Tibial artery (tissue), 4 donors: ENCODE data around the gene ZBTB39.

Source experiments
- DNase-seq, 2 donors: peaks; one replicate each; pipeline ENCODE4 v3.0.0-alpha.2; 2019
- H3K27ac ChIP-seq, 2 donors: fragments of 200-600 bp; sonication (generic) in 1 of 2; 1 replicate in 1 of 2; 2 replicates in 1 of 2; pipeline ENCODE4 v1.5.1; 2018 to 2019; ENCODE audit warnings: mild to moderate bottlenecking in 1 of 2
- H3K27me3 ChIP-seq, 2 donors: fragments of 200-600 bp; sonication (generic) in 1 of 2; one replicate each; pipeline versions ENCODE4 v1.5.1 to v1.6.0; 2016 to 2019
- H3K36me3 ChIP-seq, 3 donors: fragments of 200-600 bp; sonication (generic) in 2 of 3; one replicate each; pipeline ENCODE4 v1.5.1; 2016 to 2019; ENCODE audit warnings: mild to moderate bottlenecking in 2 of 3
- H3K4me1 ChIP-seq, 4 donors: fragments of 200-600 bp; sonication (generic) in 2 of 4; 1 replicate in 3 of 4; 2 replicates in 1 of 4; pipeline ENCODE4 v1.5.1; 2016 to 2019
- H3K4me3 ChIP-seq, 2 donors: fragments of 200-600 bp; sonication (generic) in 1 of 2; 1 replicate in 1 of 2; 2 replicates in 1 of 2; pipeline ENCODE4 v1.5.1; 2018 to 2019; ENCODE audit warnings: mild to moderate bottlenecking in 2 of 2
- H3K9me3 ChIP-seq, 3 donors: fragments of 200-600 bp; sonication (generic) in 1 of 3; one replicate each; pipeline ENCODE4 v1.5.1; 2016 to 2019
- intact Hi-C: fragments of 100-400 bp; cut with DNase I; formaldehyde crosslinking; loops from one replicate; pipeline ENCODE4 v1.15.0; 2023; ENCODE audit warnings: low total_unique reads
- TF ChIP-seq, protein P1 (sequence below), 2 experiments: fragments of 200-600 bp in 1 of 2; fragments of 450-650 bp in 1 of 2; IDR thresholded peaks; one replicate each; pipeline ENCODE4 v1.5.1; 2017 to 2019; ENCODE audit warnings: antibody characterized with exemption in 2 of 2, mild to moderate bottlenecking in 1 of 2, moderate library complexity in 1 of 2

ZBTB39 gene

DNA sequence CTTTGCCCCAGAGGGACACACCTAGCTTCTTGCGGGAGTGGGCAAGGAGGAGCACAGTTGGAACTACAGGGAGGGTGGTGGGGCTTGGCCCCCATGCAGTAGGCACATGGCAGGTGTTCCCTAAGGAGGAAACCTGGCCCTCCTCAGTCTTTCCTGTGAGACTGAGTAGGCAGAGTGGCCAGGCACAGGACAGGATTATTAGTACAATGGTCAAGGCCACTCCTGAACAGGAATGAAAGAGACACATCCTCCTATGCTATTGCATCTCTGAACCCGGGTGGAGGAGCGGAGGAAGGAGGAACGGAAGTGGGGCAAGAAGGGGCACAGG is 42.7 kb upstream of the ZBTB39 start:
- no peak for DNase-seq
- no peak overlapping the region for H3K4me3 ChIP-seq

DNA sequence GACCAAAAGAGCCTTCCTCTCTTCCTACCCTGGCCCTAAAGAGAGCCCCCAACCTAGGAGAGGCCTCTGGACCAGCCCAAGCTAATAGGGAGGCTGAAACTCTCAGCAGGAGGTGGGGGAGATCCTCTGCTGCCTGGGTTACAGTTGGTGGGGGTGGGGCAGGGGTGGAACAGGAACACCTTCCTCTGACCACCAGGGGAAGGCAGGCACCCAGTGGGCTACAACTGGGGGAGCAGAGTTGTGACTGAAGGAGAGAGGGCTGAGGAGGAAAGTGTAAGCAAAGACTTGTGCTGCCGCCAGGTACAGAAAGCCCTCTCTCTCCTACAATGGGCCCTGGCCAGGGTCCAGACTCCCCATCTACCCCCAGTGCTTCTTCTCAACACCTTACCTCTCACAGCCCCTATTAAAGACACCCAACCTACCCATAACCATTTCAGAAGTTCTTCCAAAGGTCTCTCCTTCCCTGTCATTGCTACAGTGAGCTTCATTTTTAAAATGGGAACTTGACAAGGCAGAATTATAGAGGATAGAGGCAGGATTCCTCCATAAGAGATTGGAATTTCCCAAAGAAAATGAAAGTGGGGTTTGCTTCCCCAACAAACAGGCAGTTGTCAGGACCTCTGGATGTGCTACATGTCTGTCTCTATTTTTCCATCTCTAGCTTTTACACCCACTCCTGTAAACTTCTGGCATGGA is 42.2 kb upstream of the ZBTB39 start:
- Histone ChIP-seq H3K36me3 (no peaks in the 10 kb centered on the region), H3K4me1 (no peaks in the 10 kb centered on the region), H3K4me3 (no peak overlapping the region), H3K27me3 (peaks cover 0 to 10% of the 10 kb centered on the region in 2 donors), H3K9me3 (no peaks in the 10 kb centered on the region), H3K27ac (no peak overlapping the region)
- TF ChIP-seq, protein P1, sequence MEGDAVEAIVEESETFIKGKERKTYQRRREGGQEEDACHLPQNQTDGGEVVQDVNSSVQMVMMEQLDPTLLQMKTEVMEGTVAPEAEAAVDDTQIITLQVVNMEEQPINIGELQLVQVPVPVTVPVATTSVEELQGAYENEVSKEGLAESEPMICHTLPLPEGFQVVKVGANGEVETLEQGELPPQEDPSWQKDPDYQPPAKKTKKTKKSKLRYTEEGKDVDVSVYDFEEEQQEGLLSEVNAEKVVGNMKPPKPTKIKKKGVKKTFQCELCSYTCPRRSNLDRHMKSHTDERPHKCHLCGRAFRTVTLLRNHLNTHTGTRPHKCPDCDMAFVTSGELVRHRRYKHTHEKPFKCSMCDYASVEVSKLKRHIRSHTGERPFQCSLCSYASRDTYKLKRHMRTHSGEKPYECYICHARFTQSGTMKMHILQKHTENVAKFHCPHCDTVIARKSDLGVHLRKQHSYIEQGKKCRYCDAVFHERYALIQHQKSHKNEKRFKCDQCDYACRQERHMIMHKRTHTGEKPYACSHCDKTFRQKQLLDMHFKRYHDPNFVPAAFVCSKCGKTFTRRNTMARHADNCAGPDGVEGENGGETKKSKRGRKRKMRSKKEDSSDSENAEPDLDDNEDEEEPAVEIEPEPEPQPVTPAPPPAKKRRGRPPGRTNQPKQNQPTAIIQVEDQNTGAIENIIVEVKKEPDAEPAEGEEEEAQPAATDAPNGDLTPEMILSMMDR (IDR thresholded peaks at IDR 0.05) = no peak
- intact Hi-C loops = no loop called here
- DNase-seq = no peak

More for the DNA sequence above, 42.7 kb upstream of the ZBTB39 start:
- TF ChIP-seq, protein P1 (IDR thresholded peaks at IDR 0.05) = no peak
- peaks cover 0 to 10% of the 10 kb centered on the region in 2 donors for H3K27me3 ChIP-seq
- no peak overlapping the region for H3K27ac ChIP-seq
- no peaks in the 10 kb centered on the region for H3K4me1 ChIP-seq
- H3K9me3 ChIP-seq = no peaks in the 10 kb centered on the region
- no peaks in the 10 kb centered on the region for H3K36me3 ChIP-seq
- intact Hi-C loops = no loop called here

DNA sequence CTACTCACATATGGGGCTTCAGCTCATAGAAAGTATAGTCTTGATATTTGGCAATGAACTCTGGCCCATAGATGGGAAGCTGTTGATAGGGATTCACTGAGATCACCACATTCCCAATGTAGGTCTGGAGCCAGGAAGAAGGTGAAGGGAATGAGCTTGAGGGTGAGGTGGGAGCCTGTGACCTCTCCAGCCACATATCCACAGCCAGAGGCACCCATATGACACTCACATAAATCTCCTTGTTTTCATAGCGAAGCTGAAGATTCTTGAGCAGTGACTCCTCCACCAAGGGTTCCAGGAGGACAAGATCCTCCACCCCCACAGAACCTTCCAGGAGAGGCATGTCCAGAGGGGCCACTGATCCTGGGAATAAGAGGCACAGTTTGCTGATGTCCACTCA is 41.6 kb upstream of the ZBTB39 start:
- Histone ChIP-seq H3K4me3 (no peak overlapping the region), H3K9me3 (no peaks in the 10 kb centered on the region), H3K36me3 (no peaks in the 10 kb centered on the region), H3K27me3 (peaks cover 0 to 10% of the 10 kb centered on the region in 2 donors), H3K4me1 (no peaks in the 10 kb centered on the region), H3K27ac (no peak overlapping the region)
- TF ChIP-seq, protein P1 (IDR thresholded peaks at IDR 0.05) = no peak
- no peak for DNase-seq
- intact Hi-C loops = no loop called here

DNA sequence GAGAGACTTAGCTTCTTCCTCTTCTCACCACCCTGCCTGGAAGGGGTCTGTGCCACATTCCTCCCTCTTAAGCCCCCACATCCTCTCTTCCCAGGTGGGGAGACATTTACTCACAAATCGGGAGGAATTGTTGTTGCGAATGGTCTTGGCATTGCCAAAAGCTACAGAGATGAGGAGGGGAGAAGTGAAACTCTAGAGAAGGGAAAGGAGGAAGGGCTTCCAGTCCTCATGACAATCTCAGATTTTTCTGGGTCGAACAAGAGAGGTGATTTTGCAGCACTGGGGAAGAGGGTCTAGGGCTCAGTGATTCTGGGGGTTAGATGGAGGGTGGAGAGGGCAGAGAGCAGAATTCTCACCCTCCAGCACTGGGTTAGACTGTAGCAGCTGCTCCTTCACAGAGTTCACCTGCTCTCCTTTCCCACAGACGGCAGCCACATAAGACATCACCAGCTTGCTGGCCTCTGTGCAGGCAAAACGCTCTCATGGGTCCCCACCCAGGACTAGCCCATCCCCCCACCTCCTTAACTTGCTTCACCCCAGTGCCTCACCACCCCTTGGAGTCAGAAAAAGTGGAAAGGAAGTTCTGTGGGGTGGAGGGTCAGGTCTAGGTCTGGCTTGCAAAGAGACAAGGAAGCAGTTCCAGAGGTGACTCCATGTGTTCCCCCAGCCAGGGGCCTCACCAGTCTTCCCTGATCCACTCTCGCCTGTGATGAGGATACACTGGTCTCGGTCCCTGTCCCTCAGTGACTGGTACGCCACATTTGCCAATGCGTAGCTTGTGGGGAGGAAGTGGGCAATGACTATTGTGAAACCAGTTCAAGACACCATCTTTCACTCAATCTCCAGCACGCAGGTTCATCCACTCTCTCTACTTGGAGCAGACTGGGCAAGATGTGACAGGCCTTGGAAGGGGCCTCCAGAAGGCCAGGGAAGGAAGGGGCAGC is 40.9 kb upstream of the ZBTB39 start:
- H3K27ac ChIP-seq = no peak overlapping the region
- no peaks in the 10 kb centered on the region for H3K4me1 ChIP-seq
- no peak for DNase-seq
- no peak overlapping the region for H3K4me3 ChIP-seq
- H3K9me3 ChIP-seq = no peaks in the 10 kb centered on the region
- no peaks in the 10 kb centered on the region for H3K36me3 ChIP-seq
- TF ChIP-seq, protein P1 (IDR thresholded peaks at IDR 0.05) = no peak
- intact Hi-C loops = no loop called here
- H3K27me3 ChIP-seq = peaks cover 0 to 10% of the 10 kb centered on the region in 2 donors

DNA sequence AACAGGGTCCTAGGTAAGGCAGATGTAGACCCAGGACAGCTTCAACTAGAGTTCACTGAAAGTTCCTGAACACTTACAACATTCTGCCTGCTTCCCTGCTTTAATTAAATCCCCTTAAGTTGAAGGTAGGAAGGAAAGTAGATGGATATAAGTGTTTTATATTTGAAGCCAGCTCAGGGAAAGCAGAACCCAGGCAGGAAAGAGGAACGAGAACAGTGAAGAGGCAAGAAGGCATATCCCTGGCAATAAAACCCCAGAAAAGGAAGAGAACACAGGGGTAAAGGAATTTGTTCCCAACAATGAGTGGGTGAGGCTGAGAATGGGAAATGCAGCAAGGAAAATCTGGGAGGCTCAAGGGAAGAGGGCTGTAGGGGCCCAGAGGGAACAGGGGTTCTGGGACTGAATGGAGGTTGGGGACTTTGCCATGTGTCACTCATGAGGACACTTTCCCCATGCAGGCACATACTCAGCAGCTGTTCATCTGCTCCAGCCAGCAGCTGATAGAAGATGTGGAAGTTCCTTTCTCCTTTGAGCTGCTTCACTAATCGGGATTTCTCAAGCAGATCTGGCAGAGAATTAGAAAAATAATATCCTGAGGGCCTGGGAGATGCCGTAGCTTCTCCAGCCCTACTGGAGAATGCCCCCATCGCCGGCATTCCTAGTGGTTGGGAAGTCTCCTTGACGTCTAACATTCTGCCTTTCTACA is 39.9 kb upstream of the ZBTB39 start:
- Histone ChIP-seq H3K4me3 (no peak overlapping the region), H3K27ac (no peak overlapping the region), H3K36me3 (no peaks in the 10 kb centered on the region), H3K27me3 (peaks cover 0 to 10% of the 10 kb centered on the region in 2 donors), H3K9me3 (no peaks in the 10 kb centered on the region), H3K4me1 (no peaks in the 10 kb centered on the region)
- intact Hi-C loops = no loop called here
- DNase-seq = no peak
- TF ChIP-seq, protein P1 (IDR thresholded peaks at IDR 0.05) = no peak
